GM12891 (cell line): Measurements from ENCODE around the gene RTTN.
"Not testable (repeated sequence)": the region's sequence is repeated elsewhere in the genome, so short reads cannot be mapped to it uniquely, and the experiment has no call there.

Experiments
- POLR2A ChIP-seq: IDR thresholded peaks from 2 replicates; pipeline ENCODE4 v1.6.1; 2011; ENCODE audit warnings: low read depth, low read length, control low read depth
- POLR2AphosphoS5 ChIP-seq: IDR thresholded peaks from 2 replicates; pipeline ENCODE4 v1.6.1; 2011; ENCODE audit warnings: low read depth, low read length, control low read depth
- TAF1 ChIP-seq: IDR thresholded peaks from 2 replicates; pipeline ENCODE4 v1.6.1; 2011; ENCODE audit warnings: low read depth, low read length, control low read depth

DNA sequence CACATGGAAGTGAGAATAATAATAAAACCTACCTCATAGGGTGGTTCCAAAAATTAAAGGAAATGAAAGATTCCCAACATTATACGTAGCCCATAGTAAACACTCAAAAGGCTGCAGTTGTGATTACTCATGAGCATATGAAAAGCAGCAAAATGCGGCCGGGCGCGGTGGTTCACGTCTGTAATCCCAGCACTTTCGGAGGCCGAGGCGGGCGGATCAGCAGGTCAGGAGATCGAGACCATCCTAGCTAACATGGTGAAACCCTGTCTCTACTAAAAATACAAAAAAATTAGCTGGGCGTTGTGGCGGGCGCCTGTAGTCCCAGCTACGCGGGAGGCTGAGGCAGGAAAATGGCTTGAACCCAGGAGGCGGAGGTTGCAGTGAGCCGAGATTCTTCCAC, 44.4 kb upstream of the RTTN start:
- not testable (repeated sequence) for TF ChIP-seq POLR2A, TAF1, POLR2AphosphoS5
